HepG2 (cell line): Measurements from ENCODE around the gene LINC00632. TPM values are rescaled to one million over a fixed set of nuclear protein-coding genes. Genes with fewer than 3 reads are reported as not detected.

ENCODE experiments used
- ATAC-seq: fragments of 200-7000 bp; cut with Tn5 transposase; 3 replicates; pipeline ENCODE4 v1.9.1; 2020; ENCODE audit warnings: mild to moderate bottlenecking, moderate library complexity
- BruUV-seq: library from RNA; stranded (reverse); fragments of 400-500 nt; replicated peaks from 2 replicates; lab custom pipeline; 2021; lab: Mats Ljungman, UMichigan
- CTCF ChIA-PET: fragments of 300-600 bp; formaldehyde crosslinking; extraction: SDS; loops from one replicate; lab custom pipeline; 2021; ENCODE audit warnings: low total read pairs, inconsistent platforms, low intra/inter-chr PET ratio; lab: Yijun Ruan, JAX
- POLR2A ChIA-PET: fragments of 350-600 bp; sonication (Branson Sonifier 250); formaldehyde crosslinking; loops from one replicate; lab custom pipeline; 2020; ENCODE audit warnings: antibody characterized with exemption, inconsistent platforms; lab: Yijun Ruan, JAX
- DNase-seq: peaks from one replicate; pipeline ENCODE4 v3.0.0-alpha.2; 2015; ENCODE audit warnings: low spot score
- FAIRE-seq: peaks from 3 replicates; lab custom pipeline; 2011; peaks lifted over from hg19 to GRCh38; lab: Jason Lieb, UNC
- H2AFZ ChIP-seq: one replicate; pipeline ENCODE4 v1.6.1; 2011; ENCODE audit warnings: low read length, inconsistent platforms
- H3K27ac ChIP-seq: fragments of 300-600 bp; 3 replicates; pipeline ENCODE4 v1.8.0; 2011; ENCODE audit warnings: mixed run types, mild to moderate bottlenecking, mixed read lengths, low read length, inconsistent platforms; ENCODE audit not compliant: insufficient read depth; ENCODE audit errors: extremely low read length
- H3K27me3 ChIP-seq, 2 experiments: fragments of 200-600 bp in 1 of 2; 2 replicates in 1 of 2; 3 replicates in 1 of 2; pipeline versions ENCODE4 v1.6.0 to v1.8.0; 2011; ENCODE audit warnings: low read length in 2 of 2, mild to moderate bottlenecking in 2 of 2, moderate library complexity in 2 of 2, inconsistent platforms in 1 of 2; ENCODE audit not compliant: insufficient read depth in 2 of 2, control insufficient read depth in 1 of 2
- H3K36me3 ChIP-seq, 2 experiments: fragments of 200-600 bp in 1 of 2; replicated peaks in 1 of 2; 2 replicates in 1 of 2; 3 replicates in 1 of 2; pipeline versions ENCODE4 v1.5.1 to v1.8.0; 2011; ENCODE audit warnings: low read length in 2 of 2, inconsistent platforms in 1 of 2; ENCODE audit not compliant: insufficient read depth in 2 of 2, control insufficient read depth in 1 of 2
- H3K4me1 ChIP-seq: 2 replicates; pipeline ENCODE4 v1.5.1; 2012; ENCODE audit warnings: low read length, inconsistent platforms; ENCODE audit not compliant: insufficient read depth
- H3K4me2 ChIP-seq: 2 replicates; pipeline ENCODE4 v1.6.0; 2011; ENCODE audit warnings: low read depth, low read length, inconsistent platforms
- H3K4me3 ChIP-seq, 3 experiments: fragments of 200-600 bp in 1 of 3; sonication (generic), shearing (Covaris generic) in 1 of 3; replicated peaks in 1 of 3; 2 replicates each; pipeline ENCODE4 v1.5.1; 2011 to 2016; ENCODE audit warnings: low read length in 3 of 3, inconsistent platforms in 2 of 3, low read depth in 2 of 3, mild to moderate bottlenecking in 2 of 3, control low read depth in 1 of 3, mixed read lengths in 1 of 3; ENCODE audit not compliant: insufficient read depth in 1 of 3
- H3K79me2 ChIP-seq: one replicate; pipeline ENCODE4 v1.6.1; 2011; ENCODE audit warnings: low read length, inconsistent platforms; ENCODE audit not compliant: insufficient read depth
- H3K9ac ChIP-seq: 2 replicates; pipeline ENCODE4 v1.6.0; 2011; ENCODE audit warnings: mild to moderate bottlenecking, low read depth, low read length, inconsistent platforms; ENCODE audit not compliant: insufficient read depth
- H3K9me3 ChIP-seq: 2 replicates; pipeline ENCODE4 v1.5.1; 2012; ENCODE audit warnings: mild to moderate bottlenecking, low read length
- H4K20me1 ChIP-seq: 2 replicates; pipeline ENCODE4 v1.6.0; 2011; ENCODE audit warnings: inconsistent platforms, mild to moderate bottlenecking, low read length, moderate library complexity; ENCODE audit not compliant: insufficient read depth
- CREM ChIP-seq, 2 experiments: sonication (generic) in 1 of 2; formaldehyde crosslinking in 1 of 2; IDR thresholded peaks; 2 replicates each; pipeline versions ENCODE4 v1.4.0 to v1.6.1; 2016 to 2020; ENCODE audit warnings: antibody characterized with exemption in 1 of 2, mild to moderate bottlenecking in 1 of 2, missing genetic modification reagents in 1 of 2
- EEA1 ChIP-seq: sonication (generic); formaldehyde crosslinking; IDR thresholded peaks from 2 replicates; pipeline ENCODE4 v1.5.1; 2020; ENCODE audit warnings: mild to moderate bottlenecking, missing genetic modification reagents, borderline replicate concordance
- ELF3 ChIP-seq: IDR thresholded peaks from 2 replicates; pipeline ENCODE4 v1.6.1; 2016; ENCODE audit warnings: missing genetic modification reagents, missing compliant biosample characterization
- NFKBIZ ChIP-seq: IDR thresholded peaks from 2 replicates; pipeline ENCODE4 v1.6.1; 2018; ENCODE audit warnings: missing genetic modification reagents, missing compliant biosample characterization
- PBX3 ChIP-seq: sonication (generic); formaldehyde crosslinking; IDR thresholded peaks from 2 replicates; pipeline ENCODE4 v1.8.1; 2023; ENCODE audit warnings: missing genetic modification reagents, inconsistent platforms, borderline replicate concordance
- PREB ChIP-seq: sonication (generic); formaldehyde crosslinking; IDR thresholded peaks from 2 replicates; pipeline ENCODE4 v1.4.0; 2020; ENCODE audit warnings: missing genetic modification reagents
- SP5 ChIP-seq: IDR thresholded peaks from 2 replicates; pipeline ENCODE4 v1.6.1; 2016; ENCODE audit warnings: low read depth, borderline replicate concordance
- TSC22D2 ChIP-seq: sonication (generic); formaldehyde crosslinking; IDR thresholded peaks from 2 replicates; pipeline ENCODE4 v1.5.1; 2020; ENCODE audit warnings: missing genetic modification reagents, mild to moderate bottlenecking, borderline replicate concordance
- ZFP41 ChIP-seq: sonication (generic); formaldehyde crosslinking; IDR thresholded peaks from 2 replicates; pipeline ENCODE4 v1.4.0; 2020; ENCODE audit warnings: mild to moderate bottlenecking, missing genetic modification reagents, borderline replicate concordance
- ZFYVE20 ChIP-seq: sonication (generic); formaldehyde crosslinking; IDR thresholded peaks from 2 replicates; pipeline ENCODE4 v1.8.0; 2023; ENCODE audit warnings: low read depth, mild to moderate bottlenecking, moderate library complexity, missing genetic modification reagents, borderline replicate concordance
- ZMYM2 ChIP-seq: sonication (generic); formaldehyde crosslinking; IDR thresholded peaks from 2 replicates; pipeline ENCODE4 v1.8.0; 2022; ENCODE audit warnings: mild to moderate bottlenecking, missing genetic modification reagents
- ZNF230 ChIP-seq: sonication (generic); formaldehyde crosslinking; IDR thresholded peaks from 2 replicates; pipeline ENCODE4 v1.4.0; 2020; ENCODE audit warnings: mild to moderate bottlenecking, missing genetic modification reagents
- ZNF281 ChIP-seq: sonication (generic); formaldehyde crosslinking; IDR thresholded peaks from 2 replicates; pipeline ENCODE4 v1.4.0; 2020; ENCODE audit warnings: missing genetic modification reagents, borderline replicate concordance
- ZNF33B ChIP-seq: sonication (generic); formaldehyde crosslinking; IDR thresholded peaks from 2 replicates; pipeline ENCODE4 v1.5.1; 2020; ENCODE audit warnings: mild to moderate bottlenecking, missing genetic modification reagents
- WGBS: methylation state at CpG from one replicate; pipeline ENCODE4 v1.1.6; 2017; ENCODE audit warnings: low lambda C conversion rate; 5-methylcytosine and 5-hydroxymethylcytosine counted together
- in situ Hi-C: cut with HindIII; loops from 2 replicates; pipeline ENCODE4 v1.10.0; 2017; ENCODE audit warnings: low pct_unique_long_range_greater_than_20kb; ENCODE audit not compliant: extremely low pct_ligation_motif_present
- intact Hi-C: fragments of 100-400 bp; cut with micrococcal nuclease; formaldehyde crosslinking; loops from one replicate; pipeline ENCODE4 v1.10.0; 2022; ENCODE audit not compliant: unreplicated experiment
- polyA plus RNA-seq, 8 experiments: library from polyadenylated mRNA; depleted of rRNA in 3 of 8; stranded (reverse) in 7 of 8; unstranded in 1 of 8; fragments of >200 nt; fragmentation: Illumina TruSeq in 4 of 8; extraction: Trizol in 4 of 8; gene quantifications; 2 replicates each; pipeline versions ENCODE4 v1.2.1 to v1.2.3, GENCODE V29; 2011 to 2016; ENCODE audit warnings: low read depth in 4 of 8, missing spikeins in 1 of 8, mixed read lengths in 1 of 8; ENCODE audit not compliant: insufficient read depth in 1 of 8
- total RNA-seq, 5 experiments: library from RNA; depleted of rRNA; stranded (reverse); fragments of >200 nt; fragmentation: Illumina TruSeq; extraction: Trizol; gene quantifications; 2 replicates each; pipeline ENCODE4 v1.2.3, GENCODE V29; 2016; ENCODE audit warnings: low read depth in 1 of 5

LINC00632 gene
- total and polyA plus RNA-seq, 2 of the 13 experiments (the other 11 are each of a cell fraction or from before 2014, with no cell fraction given), result 0.13 TPM; not detected in 1

- no peak for FAIRE-seq
- BruUV-seq, result no TSS peak
Measured at GRCh38 chrX:140821280-140821679, 111.7 kb downstream of the LINC00632 start.

GRCh38 chrX:140822184-140822583 is 112.6 kb downstream of the LINC00632 start:
- H3K4me2 ChIP-seq, result no peak overlapping the region
- no peak overlapping the region for H3K27ac ChIP-seq
- no peaks in the 10 kb centered on the region for H4K20me1 ChIP-seq
- CTCF ChIA-PET, result no interaction called here
- BruUV-seq, result no TSS peak
- H3K27me3 ChIP-seq, result no peaks in the 10 kb centered on the region
- in situ Hi-C loops, result no loop called here
- H3K36me3 ChIP-seq, result no peaks in the 10 kb centered on the region
- POLR2A ChIA-PET, result no interaction called here
- H2AFZ ChIP-seq, result no peak overlapping the region
- DNase-seq (no peak), ATAC-seq (no peak), FAIRE-seq (no peak)
- H3K9me3 ChIP-seq, result no peaks in the 10 kb centered on the region
- no peaks in the 10 kb centered on the region for H3K79me2 ChIP-seq
- no peaks in the 10 kb centered on the region for H3K4me1 ChIP-seq
- H3K4me3 ChIP-seq, result no peak overlapping the region
- intact Hi-C loops, result no loop called here
- no peak overlapping the region for H3K9ac ChIP-seq
- WGBS, result 8% methylated on average over 1 of the region's 1 CpG
- TF ChIP-seq ZNF230 (no peak), SP5 (CRISPR knock-in tag) (no peak), ZNF33B (CRISPR knock-in tag) (no peak), EEA1 (CRISPR knock-in tag) (no peak), NFKBIZ (no peak), ZMYM2 (CRISPR knock-in tag) (no peak), ZFYVE20 (CRISPR knock-in tag) (no peak), ZNF281 (CRISPR knock-in tag) (no peak), ZFP41 (CRISPR knock-in tag) (no peak), PBX3 (CRISPR knock-in tag) (no peak), CREM (IDR thresholded peaks at IDR 0.05) (no peak), CREM (CRISPR knock-in tag; IDR thresholded peaks at IDR 0.05) (no peak), ELF3 (CRISPR knock-in tag) (no peak), PREB (CRISPR knock-in tag) (no peak)

More at GRCh38 chrX:140821280-140821679, 111.7 kb downstream of the LINC00632 start:
- intact Hi-C loops, result no loop called here
- H4K20me1 ChIP-seq, result no peaks in the 10 kb centered on the region
- 3% methylated on average over 2 of the region's 3 CpGs for WGBS
- H3K27me3 ChIP-seq, result no peaks in the 10 kb centered on the region
- H3K4me3 ChIP-seq, result no peak overlapping the region
- no peaks in the 10 kb centered on the region for H3K36me3 ChIP-seq
- no peak overlapping the region for H3K9ac ChIP-seq
- H3K4me2 ChIP-seq, result no peak overlapping the region
- H3K9me3 ChIP-seq, result no peaks in the 10 kb centered on the region
- DNase-seq (no peak), ATAC-seq (no peak)
- no peak overlapping the region for H3K27ac ChIP-seq
- no peak for TF ChIP-seq TSC22D2 (CRISPR knock-in tag)
- H3K79me2 ChIP-seq, result no peaks in the 10 kb centered on the region
- ChIA-PET CTCF (no interaction called here), POLR2A (no interaction called here)
- in situ Hi-C loops, result no loop called here
- H2AFZ ChIP-seq, result no peak overlapping the region
- no peaks in the 10 kb centered on the region for H3K4me1 ChIP-seq
